HT1080 (cell line): ENCODE measurements around the gene DCP1B. TPM values are rescaled to one million over a fixed set of nuclear protein-coding genes. Genes with fewer than 3 reads are reported as not detected.

ENCODE experiments used
- DNase-seq: peaks from one replicate; pipeline ENCODE4 v3.0.0-alpha.2; 2015; ENCODE audit warnings: low read depth
- total RNA-seq: library from RNA; depleted of rRNA; stranded (reverse); fragments of >200 nt; shearing (Covaris generic); gene quantifications from 2 replicates; pipeline ENCODE4 v1.2.3, GENCODE V29; 2014

The DCP1B gene
- total RNA-seq, 1 experiment from 2014 or later: 15.9 TPM

DNA sequence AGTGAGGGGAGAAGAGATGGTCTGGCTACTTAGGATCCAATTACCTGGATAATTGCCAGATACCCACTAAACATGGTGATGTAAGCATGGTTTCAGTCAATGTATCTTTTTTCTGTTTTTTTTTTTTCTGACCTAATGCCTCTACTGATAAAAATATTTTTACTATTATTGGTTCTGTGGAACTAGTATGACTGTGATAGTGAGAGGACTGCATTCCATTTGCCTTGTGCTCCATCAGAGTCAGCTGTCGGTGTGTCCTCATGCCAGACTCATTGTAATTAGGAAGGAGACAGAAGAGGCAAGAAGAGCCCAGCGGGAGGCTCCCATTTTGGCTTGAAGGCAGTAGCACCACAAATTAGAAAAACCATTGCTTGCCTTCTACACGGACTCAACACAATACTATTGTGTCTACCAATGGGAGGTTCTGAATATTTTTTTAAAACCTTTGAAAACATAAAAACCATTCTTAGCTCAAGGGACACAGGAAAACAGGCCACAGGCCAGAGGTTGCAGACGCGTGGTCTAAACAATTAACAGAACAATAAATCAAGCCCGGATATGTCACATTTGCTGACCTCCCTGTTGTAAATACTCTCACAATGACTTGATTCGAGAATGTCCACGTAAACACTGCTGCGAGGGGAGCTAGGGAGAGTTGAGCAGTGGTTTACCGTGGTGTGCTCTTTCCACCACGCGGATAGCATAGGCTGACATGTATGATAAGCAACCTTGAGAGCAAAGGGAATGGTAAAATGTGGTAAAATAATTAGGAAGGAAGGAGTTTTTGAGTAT lies 13.5 kb upstream of the DCP1B start:
- DNase-seq: no peak

DNA sequence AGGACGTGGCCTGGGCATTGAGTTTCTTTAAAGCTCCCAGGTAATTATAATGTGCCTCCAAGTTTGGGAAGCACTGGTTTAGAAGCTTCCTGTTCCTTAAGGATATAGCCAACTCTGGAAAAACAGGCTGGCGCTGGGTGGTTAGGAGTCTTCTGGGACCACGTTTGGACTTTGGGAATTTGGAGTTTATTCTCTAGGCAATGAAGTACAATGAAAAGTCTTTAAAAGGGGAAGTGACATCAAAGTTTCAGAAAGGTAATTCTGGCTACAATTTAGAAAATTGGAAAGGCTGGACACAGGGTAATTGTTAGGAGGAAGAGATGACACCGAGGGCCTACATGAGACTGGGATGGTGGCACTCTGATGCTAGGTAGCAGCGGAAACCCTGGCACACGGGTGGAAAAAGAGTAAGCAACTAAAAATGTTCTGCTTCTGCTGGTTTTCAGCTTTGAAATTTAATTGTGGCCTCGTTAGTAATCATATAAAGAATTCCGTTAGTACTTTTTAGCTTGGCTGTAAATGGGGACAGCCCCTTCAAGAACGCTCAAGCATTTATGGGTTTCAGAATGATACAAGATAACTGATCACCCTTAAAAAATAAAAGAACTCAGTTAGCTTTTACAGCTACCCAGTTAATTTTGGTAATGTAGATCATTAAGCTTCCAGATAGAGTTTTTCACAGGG lies 12.7 kb upstream of the DCP1B start:
- DNase-seq: no peak

- no peak for DNase-seq
Observed at GRCh38 chr12:2014231-2014630, 10.0 kb upstream of the DCP1B start.

DNA sequence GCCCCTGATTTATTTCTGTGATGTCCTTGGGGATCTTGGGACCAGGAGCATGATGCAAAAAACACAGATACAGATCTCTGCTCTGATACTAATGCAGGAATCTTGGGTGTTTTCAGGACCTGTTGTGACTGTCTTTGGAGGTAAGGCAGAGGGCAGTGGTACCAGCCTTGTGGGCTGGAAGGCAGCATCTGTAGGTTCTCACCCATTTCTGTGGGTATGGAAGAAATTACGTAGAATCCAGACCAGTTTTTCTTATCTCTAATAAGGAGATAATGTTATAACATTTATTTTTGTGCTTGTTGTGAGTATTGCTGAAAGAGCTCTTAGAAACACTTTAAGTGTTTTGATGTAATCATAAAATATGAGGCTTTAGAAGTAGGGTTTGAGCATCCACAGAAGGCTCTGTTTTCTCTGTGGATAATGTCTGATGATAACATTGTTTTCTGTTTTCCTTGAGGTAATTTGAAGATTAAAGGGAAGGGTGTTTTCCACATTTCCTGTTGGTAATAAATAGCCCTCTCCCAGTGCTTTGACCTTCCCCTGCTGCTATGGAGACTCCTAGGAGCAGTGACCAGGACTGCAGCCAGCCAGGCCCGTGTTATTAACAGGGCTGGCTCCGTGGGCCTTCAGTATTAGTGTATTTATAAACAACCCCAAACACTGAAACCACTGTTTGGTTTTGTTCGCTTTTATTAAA lies 9.4 kb upstream of the DCP1B start:
- no peak for DNase-seq

DNA sequence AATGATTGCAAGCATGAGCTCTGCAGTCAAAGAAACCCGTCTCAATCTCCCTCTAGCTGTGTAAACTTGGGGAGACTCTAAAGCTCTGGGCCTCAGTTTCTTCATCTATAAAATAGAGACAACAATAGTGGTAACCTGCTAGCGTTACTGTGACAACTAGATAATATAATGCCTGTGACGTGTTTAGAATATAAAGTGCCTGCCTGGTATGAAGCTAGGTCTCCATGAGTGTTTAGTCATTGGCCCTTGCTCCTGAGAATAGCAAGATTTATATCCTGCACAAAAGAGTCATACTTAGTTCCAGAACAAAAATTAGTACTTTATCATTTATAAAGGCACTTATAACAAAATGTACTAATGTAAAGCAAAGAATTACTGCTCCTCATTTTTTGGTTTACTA lies 8.8 kb upstream of the DCP1B start:
- DNase-seq: no peak

GRCh38 chr12:2011643-2012607 lies 7.7 kb upstream of the DCP1B start:
- no peak for DNase-seq

DNA sequence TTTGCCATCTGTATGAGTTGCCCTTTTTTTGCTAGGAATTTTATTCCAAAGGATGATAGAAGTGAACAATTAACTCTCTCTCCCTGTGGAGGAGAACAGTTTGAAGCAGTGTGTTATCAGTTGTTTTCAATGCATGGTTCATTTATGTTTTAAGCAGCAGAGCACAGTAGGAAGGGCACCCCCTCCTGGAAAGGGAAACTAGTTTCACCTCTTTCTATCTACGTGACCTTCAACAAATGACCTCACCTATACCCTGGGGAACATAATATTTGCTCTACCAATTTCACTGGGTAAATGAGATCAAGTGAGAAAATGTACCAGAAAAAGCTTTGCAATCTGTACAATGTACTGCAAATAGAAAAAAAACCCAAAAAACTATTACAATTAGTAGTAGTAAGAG lies 5.4 kb upstream of the DCP1B start:
- no peak for DNase-seq

DNA sequence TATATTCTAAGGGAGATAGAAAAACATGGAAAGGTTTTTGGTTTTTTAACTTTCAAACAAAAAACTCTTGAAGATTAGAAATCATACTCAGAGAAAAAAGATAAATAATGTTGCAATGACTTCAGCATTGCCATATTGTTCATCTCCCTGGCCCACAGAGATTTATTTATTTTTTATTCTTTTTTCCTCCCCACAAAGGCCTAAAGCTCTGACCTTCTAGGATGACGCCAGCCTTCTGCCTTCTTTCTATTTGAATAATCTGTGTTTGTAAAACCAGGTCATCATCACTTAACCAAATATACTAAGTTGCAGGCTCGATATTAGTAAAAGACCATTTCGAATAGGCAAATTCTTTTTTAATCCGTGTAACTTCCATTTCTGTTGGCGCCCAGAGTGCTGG lies 4.4 kb upstream of the DCP1B start:
- DNase-seq: no peak

- no peak for DNase-seq
Observed at GRCh38 chr12:2003676-2004112, 563 bp downstream of the DCP1B start.

DNA sequence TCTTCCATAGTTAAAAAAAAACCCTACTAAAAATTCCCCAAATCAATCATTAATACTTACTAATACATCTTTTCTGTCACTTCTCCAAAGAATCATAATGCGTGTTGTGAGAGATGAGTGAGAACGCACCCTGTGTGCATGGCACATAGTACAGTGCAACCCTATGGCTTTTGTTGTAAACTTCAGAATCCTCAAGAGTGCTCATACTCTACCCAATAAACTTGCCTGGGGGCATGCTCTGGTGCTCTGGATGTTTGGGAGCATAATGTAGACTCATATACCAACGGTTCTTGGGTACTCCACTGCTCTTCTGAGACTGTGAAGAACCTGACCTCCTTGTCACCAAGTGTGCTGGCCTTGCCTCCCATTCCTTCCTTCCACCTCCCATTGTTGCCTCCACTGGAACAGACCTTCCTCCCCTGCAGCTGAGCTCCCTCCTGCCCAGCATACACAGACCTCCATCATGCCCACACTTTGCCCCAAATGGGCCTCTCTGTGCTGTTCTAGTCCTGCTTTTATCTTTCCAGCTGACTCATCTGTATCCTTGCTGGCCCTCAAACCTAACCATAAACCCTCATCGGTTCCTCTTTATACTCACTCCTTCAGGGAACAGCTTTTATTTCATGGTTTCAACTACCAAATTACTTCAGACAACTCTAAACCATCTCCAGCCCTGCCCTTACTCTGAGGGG lies 8.9 kb downstream of the DCP1B start:
- no peak for DNase-seq

GRCh38 chr12:1994429-1995143 lies 9.7 kb downstream of the DCP1B start:
- no peak for DNase-seq

- peak; percentile 52 for DNase-seq
Observed at GRCh38 chr12:1993871-1994371, 10.3 kb downstream of the DCP1B start.

- peak; percentile 88 for DNase-seq
Observed at GRCh38 chr12:1993341-1993740, 10.9 kb downstream of the DCP1B start.

DNA sequence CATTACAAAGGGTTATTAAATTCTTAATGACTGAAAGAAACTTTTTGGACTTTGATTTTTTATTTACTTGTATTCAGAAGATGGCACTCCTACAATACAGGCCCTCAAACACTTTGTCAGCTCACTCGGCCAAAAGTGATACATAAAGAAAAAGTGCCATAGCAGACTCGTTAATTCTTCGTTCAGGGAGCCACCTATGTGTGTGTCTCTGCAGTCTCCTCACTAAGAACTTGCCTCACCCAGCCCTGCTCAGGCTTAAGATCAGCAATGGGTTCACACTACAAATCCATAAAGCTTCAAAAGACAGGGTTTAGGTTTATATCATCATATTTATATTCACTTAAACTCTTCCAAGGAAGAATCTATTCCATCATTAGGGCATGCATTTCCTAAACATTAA lies 11.5 kb downstream of the DCP1B start:
- DNase-seq: no peak

- no peak for DNase-seq
Observed at GRCh38 chr12:1989111-1989510, 15.1 kb downstream of the DCP1B start.

- DNase-seq: no peak
Observed at GRCh38 chr12:1984759-1985158, 19.5 kb downstream of the DCP1B start.

DNA sequence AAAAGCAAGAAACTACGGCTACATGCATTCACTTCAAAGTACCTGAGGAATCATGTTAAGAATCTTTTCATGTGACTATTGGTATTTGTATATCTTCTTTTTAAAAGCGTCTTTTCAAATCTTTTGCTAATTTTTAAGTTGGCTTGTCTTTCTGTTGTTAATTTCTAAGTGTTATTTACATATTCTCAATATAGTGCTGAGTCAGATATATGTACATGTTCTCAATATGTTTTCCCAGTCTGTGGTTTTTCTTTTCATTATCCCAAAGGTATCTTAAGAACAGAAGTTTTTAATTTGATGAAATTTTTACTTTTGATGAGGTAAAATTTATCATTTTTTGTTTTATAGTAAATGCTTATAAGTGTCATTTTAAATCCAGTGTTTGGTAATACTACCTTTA lies 24.0 kb downstream of the DCP1B start:
- no peak for DNase-seq

DNA sequence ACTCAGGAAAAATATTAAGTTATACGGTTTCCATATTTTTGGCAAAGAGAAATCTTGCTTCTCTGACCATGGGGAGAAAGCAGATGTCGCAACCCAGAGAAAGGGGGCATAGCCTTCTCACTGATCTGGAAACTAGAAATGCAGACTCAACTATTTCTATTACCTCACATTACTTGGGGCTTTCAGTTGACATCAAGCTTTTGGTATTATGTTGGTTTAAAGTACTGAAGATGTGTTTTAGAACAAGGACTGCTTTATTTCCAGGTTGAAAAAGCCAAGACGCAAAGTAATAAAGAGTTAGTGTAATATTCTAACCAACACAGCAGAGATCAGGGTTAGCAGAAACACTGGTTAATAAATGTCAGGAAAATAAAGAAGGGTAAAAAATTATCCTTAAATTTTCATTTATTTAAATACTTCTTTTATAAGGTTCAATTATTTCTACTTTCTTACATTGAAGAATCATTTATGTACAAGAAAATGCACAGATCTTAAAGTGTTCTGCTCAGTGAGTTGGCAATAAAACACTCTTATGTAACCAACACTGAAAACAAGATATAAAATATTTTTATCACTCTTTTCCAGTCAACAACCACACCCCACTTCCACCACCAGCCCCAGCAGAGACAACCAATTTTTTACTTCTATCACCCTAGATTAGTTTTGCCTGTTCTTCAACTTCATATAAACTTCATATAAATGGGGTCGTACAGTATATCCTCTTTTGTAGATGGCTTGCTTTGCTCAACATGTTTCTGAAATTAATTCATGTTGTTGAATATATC lies 26.0 kb downstream of the DCP1B start:
- no peak for DNase-seq

DNA sequence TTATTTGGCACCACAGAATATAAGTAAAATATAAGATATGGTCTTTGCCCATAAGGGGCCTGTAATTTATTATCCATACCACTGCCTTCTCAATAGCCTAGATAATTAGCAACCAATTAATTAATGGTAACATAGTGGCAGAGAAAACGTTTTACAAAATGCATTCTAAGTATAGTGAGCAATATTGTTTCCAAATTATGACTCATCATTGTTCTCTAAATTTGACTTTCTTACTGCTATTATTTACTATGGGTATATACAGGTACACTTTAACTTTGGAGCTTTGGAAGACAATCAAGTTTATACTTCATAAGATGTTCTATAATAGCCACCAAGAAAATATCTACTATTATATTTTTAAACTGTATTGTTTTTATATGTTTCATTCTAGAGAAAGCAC lies 26.7 kb downstream of the DCP1B start:
- no peak for DNase-seq
